K562 (cell line): Measurements from ENCODE around the gene MAP2K7. TPM values are rescaled to one million over a fixed set of nuclear protein-coding genes. Genes with fewer than 3 reads are reported as not detected.
A peak's percentile ranks its signal among the peaks of the same experiment; 100 is the strongest.

Experiments used
- ARID4B ChIP-seq: sonication (generic); formaldehyde crosslinking; IDR thresholded peaks from 2 replicates; pipeline ENCODE4 v1.8.0; 2022; ENCODE audit warnings: mild to moderate bottlenecking, missing genetic modification reagents
- CSDE1 ChIP-seq, 2 experiments: fragments of 450-650 bp; IDR thresholded peaks; 2 replicates each; pipeline ENCODE4 v1.6.1; 2016; ENCODE audit warnings: mild to moderate bottlenecking in 1 of 2
- ELF2 ChIP-seq: fragments of 250-450 bp; sonication (Bioruptor Pico); IDR thresholded peaks from 2 replicates; pipeline ENCODE4 v1.5.0; 2021; ENCODE audit warnings: mild to moderate bottlenecking
- EZH2 ChIP-seq: IDR thresholded peaks from 2 replicates; pipeline ENCODE4 v1.6.1; 2012; ENCODE audit warnings: low read depth, mild to moderate bottlenecking, inconsistent platforms, low read length, borderline replicate concordance
- JUNB ChIP-seq: fragments of 450-650 bp; formaldehyde crosslinking; conservative IDR thresholded peaks from 2 replicates; pipeline ENCODE4 v1.4.0; 2020; ENCODE audit warnings: mild to moderate bottlenecking
- MTA2 ChIP-seq: fragments of 450-650 bp; IDR thresholded peaks from 2 replicates; pipeline ENCODE4 v1.6.1; 2016; ENCODE audit warnings: low read depth
- NCOA1 ChIP-seq: fragments of 450-650 bp; IDR thresholded peaks from 2 replicates; pipeline ENCODE4 v1.6.1; 2016; ENCODE audit warnings: low read depth
- NR2C2 ChIP-seq, 2 experiments: fragments of 200-800 bp in 1 of 2; sonication (Bioruptor generic) in 1 of 2; sonication (generic) in 1 of 2; formaldehyde crosslinking in 1 of 2; IDR thresholded peaks; 2 replicates each; pipeline versions ENCODE4 v1.6.1 to v1.8.0; 2016 to 2022; ENCODE audit warnings: mild to moderate bottlenecking in 1 of 2, missing compliant biosample characterization in 1 of 2, missing genetic modification characterization in 1 of 2, missing genetic modification reagents in 1 of 2
- PHF20 ChIP-seq: fragments of 450-650 bp; IDR thresholded peaks from 2 replicates; pipeline ENCODE4 v1.6.1; 2018; ENCODE audit not compliant: partially characterized antibody
- RB1 ChIP-seq: fragments of 450-650 bp; IDR thresholded peaks from 2 replicates; pipeline ENCODE4 v1.6.1; 2017; ENCODE audit warnings: low read depth, mild to moderate bottlenecking
- SOX6 ChIP-seq: fragments of 450-650 bp; IDR thresholded peaks from 2 replicates; pipeline ENCODE4 v1.6.1; 2014; ENCODE audit warnings: mild to moderate bottlenecking
- SP1 ChIP-seq: sonication (generic); formaldehyde crosslinking; IDR thresholded peaks from 2 replicates; pipeline ENCODE4 v1.8.1; 2022; ENCODE audit warnings: mild to moderate bottlenecking, missing genetic modification reagents
- UBTF ChIP-seq, 2 experiments: IDR thresholded peaks; 2 replicates each; pipeline ENCODE4 v1.6.1; 2012; ENCODE audit warnings: improper control_type of control experiment in 2 of 2, low read depth in 2 of 2, low read length in 2 of 2, borderline replicate concordance in 1 of 2
- ZNF274 ChIP-seq: IDR thresholded peaks from 2 replicates; pipeline ENCODE4 v1.6.1; 2011; ENCODE audit warnings: low read depth, mild to moderate bottlenecking, low read length, moderate library complexity, borderline replicate concordance
- ZNF280A ChIP-seq: fragments of 450-650 bp; IDR thresholded peaks from 2 replicates; pipeline ENCODE4 v1.6.1; 2018; ENCODE audit warnings: mild to moderate bottlenecking, low read depth; ENCODE audit not compliant: partially characterized antibody
- ZNF586 ChIP-seq: fragments of 450-650 bp; formaldehyde crosslinking; conservative IDR thresholded peaks from 2 replicates; pipeline ENCODE4 v1.4.0; 2020; ENCODE audit warnings: mild to moderate bottlenecking, moderate library complexity
- polyA plus RNA-seq, 8 experiments: library from polyadenylated mRNA; depleted of rRNA in 4 of 8; stranded (reverse) in 5 of 8; unstranded in 3 of 8; fragments of >200 nt; fragmentation: Nextera tagmentation in 2 of 8; fragmentation: Illumina TruSeq in 1 of 8; extraction: Ambion mirVana in 2 of 8; extraction: Trizol in 1 of 8; gene quantifications; 2 replicates each; pipeline versions ENCODE4 v1.2.1 to v1.2.3, GENCODE V29; 2011 to 2014; ENCODE audit warnings: inconsistent platforms in 1 of 8, missing spikeins in 1 of 8
- total RNA-seq, 7 experiments: library from RNA; depleted of rRNA in 6 of 7; stranded (reverse); fragments of >200 nt in 6 of 7; fragmentation: Illumina TruSeq in 2 of 7; extraction: Trizol in 2 of 7; gene quantifications; 2 replicates each; pipeline versions ENCODE4 v1.2.1 to v1.2.3, GENCODE V29; 2011 to 2021; ENCODE audit warnings: low replicate concordance in 1 of 7
- TF ChIP-seq, protein P1 (sequence below): sonication (generic); formaldehyde crosslinking; IDR thresholded peaks from 2 replicates; pipeline ENCODE4 v1.8.1; 2022; ENCODE audit warnings: missing genetic modification reagents

The MAP2K7 gene
- total and polyA plus RNA-seq, 9 of the 15 experiments (the other 6 are each of a cell fraction or from before 2014, with no cell fraction given), result 0.51 to 45.8 (median 14.1) TPM

GRCh38 chr19:7925171-7925851, 21.6 kb downstream of the MAP2K7 start (continued):
- TF ChIP-seq, protein P1, sequence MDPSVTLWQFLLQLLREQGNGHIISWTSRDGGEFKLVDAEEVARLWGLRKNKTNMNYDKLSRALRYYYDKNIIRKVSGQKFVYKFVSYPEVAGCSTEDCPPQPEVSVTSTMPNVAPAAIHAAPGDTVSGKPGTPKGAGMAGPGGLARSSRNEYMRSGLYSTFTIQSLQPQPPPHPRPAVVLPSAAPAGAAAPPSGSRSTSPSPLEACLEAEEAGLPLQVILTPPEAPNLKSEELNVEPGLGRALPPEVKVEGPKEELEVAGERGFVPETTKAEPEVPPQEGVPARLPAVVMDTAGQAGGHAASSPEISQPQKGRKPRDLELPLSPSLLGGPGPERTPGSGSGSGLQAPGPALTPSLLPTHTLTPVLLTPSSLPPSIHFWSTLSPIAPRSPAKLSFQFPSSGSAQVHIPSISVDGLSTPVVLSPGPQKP (CRISPR knock-in tag), result no peak
- TF ChIP-seq SP1 (CRISPR knock-in tag) (peak; percentile 69; the same call in 1 of the 2 replicates), NCOA1 (no peak), PHF20 (no peak), ZNF280A (no peak), CSDE1 (IDR thresholded peaks at IDR 0.05) (no peak), ZNF586 (CRISPR knock-in tag) (no peak), MTA2 (no peak), RB1 (peak; percentile 89; the same call in 1 of the 2 replicates), UBTF (IDR thresholded peaks at IDR 0.05; ENCODE audit: borderline replicate concordance in 1 of 2, low read depth in 2 of 2, low read length in 2 of 2) (no peak), SOX6 (no peak), NR2C2 (CRISPR knock-in tag; IDR thresholded peaks at IDR 0.05) (no peak; the same call in 1 of the 2 replicates), NR2C2 (tag; IDR thresholded peaks at IDR 0.05) (no peak; the same call in 1 of the 2 replicates), JUNB (CRISPR knock-in tag) (no peak), EZH2 (no peak), ELF2 (no peak), ZNF274 (no peak), ARID4B (peak; percentile 71)
